GM12891 (cell line): Measurements from ENCODE around the gene URGCP.

Experiments used
- PAX5 ChIP-seq: IDR thresholded peaks from 2 replicates; pipeline ENCODE4 v1.6.1; 2011; ENCODE audit warnings: low read length, moderate library complexity, mild to moderate bottlenecking; ENCODE audit not compliant: insufficient read depth, severe bottlenecking
- POLR2A ChIP-seq: IDR thresholded peaks from 2 replicates; pipeline ENCODE4 v1.6.1; 2011; ENCODE audit warnings: low read depth, low read length, control low read depth
- POLR2AphosphoS5 ChIP-seq: IDR thresholded peaks from 2 replicates; pipeline ENCODE4 v1.6.1; 2011; ENCODE audit warnings: low read depth, low read length, control low read depth
- POU2F2 ChIP-seq: IDR thresholded peaks from 2 replicates; pipeline ENCODE4 v1.6.1; 2011; ENCODE audit warnings: low read depth, mild to moderate bottlenecking, control low read depth, low read length, moderate library complexity
- SPI1 ChIP-seq: IDR thresholded peaks from 2 replicates; pipeline ENCODE4 v1.6.1; 2011; ENCODE audit warnings: low read depth, low read length, control low read depth
- TAF1 ChIP-seq: IDR thresholded peaks from 2 replicates; pipeline ENCODE4 v1.6.1; 2011; ENCODE audit warnings: low read depth, low read length, control low read depth

DNA sequence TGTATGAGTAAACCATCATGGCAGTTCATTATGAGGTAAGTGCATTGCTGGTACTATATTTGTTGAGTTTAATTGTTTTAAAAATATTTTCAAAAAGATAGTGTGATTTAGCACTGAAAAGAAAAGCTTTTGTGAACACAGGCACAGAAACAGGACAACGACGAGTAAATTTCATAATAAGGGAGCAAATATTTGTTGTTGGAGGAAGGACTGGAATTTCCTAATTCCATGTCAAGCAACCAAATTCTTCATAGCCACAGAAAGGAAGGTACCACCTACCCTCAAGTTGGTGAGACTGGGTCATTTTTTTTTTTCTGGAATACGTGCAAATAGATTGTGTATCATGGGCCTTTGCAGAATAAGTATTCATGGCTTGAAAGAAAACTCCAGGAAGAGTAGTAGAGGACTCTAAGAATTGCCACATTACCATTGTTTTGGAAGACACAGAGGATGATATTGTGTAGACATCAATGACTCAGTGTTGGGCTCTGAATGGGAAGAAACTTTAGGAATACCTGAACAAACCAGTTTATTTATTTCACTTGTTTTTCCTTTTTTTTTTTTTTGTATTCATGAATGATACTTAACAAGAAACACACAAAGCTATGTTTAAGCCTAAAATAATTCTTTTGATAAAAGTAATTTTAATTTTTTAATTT lies 27.6 kb upstream of the URGCP start:
- TF ChIP-seq POLR2A (no peak), TAF1 (no peak), POLR2AphosphoS5 (no peak), POU2F2 (no peak), SPI1 (no peak), PAX5 (no peak)
